GM19239 (cell line): ENCODE results near the gene BPIFA3.

ENCODE experiments used
- DNase-seq: peaks from one replicate; pipeline ENCODE4 v3.0.0; 2011; ENCODE audit warnings: low spot score; ENCODE audit not compliant: insufficient read length
- FAIRE-seq: peaks from 2 replicates; lab custom pipeline; 2011; peaks lifted over from hg19 to GRCh38; lab: Jason Lieb, UNC

The BPIFA3 gene

GRCh38 chr20:33255005-33255404 lies 37.9 kb downstream of the BPIFA3 start:
- no peak for FAIRE-seq
- DNase-seq = no peak

GRCh38 chr20:33257237-33257636 lies 40.1 kb downstream of the BPIFA3 start:
- no peak for DNase-seq
- FAIRE-seq = no peak

DNA sequence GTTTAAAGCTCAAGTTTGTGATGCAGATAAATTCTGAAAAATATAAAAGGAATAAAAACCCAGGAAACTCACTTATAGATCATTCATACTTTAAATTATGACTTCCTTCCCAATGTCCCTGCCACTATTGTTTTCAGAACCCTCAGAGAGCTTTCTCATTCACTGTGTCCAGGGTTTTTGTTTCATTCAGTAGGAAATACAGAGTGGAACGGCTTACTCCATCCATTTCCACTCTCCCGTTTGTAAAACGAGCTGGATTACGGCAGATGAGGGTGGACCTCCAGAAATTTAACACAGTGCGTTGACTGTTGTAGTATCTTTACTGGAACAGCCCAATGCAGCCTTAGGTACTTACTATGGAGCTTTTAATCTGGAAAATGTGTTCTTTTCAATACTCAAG lies 42.2 kb downstream of the BPIFA3 start:
- FAIRE-seq (no peak), DNase-seq (no peak)

GRCh38 chr20:33261465-33261864 lies 44.3 kb downstream of the BPIFA3 start:
- no peak for FAIRE-seq
- no peak for DNase-seq

GRCh38 chr20:33262658-33263065 lies 45.5 kb downstream of the BPIFA3 start:
- FAIRE-seq (no peak), DNase-seq (no peak)

DNA sequence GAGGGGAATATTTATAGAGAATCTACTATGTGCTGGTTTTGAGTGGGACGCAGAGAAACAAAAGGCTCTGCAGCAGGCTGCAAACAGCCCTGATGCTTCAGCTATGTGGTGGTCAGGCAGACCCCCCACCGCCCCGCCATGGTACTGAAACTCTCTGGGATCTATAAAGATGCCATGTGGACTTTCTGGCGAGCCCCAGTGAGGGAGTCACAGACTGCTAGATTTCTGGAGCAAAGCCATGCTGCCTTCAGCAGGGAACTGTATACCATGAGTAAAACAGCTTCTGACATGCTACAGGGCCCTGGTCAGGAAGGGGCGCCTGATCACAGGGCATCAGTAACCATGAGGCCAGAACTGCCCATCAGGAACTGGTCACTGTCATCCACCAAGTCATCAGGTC lies 46.6 kb downstream of the BPIFA3 start:
- DNase-seq = no peak
- FAIRE-seq = no peak

GRCh38 chr20:33267701-33268100 lies 50.5 kb downstream of the BPIFA3 start:
- no peak for DNase-seq

DNA sequence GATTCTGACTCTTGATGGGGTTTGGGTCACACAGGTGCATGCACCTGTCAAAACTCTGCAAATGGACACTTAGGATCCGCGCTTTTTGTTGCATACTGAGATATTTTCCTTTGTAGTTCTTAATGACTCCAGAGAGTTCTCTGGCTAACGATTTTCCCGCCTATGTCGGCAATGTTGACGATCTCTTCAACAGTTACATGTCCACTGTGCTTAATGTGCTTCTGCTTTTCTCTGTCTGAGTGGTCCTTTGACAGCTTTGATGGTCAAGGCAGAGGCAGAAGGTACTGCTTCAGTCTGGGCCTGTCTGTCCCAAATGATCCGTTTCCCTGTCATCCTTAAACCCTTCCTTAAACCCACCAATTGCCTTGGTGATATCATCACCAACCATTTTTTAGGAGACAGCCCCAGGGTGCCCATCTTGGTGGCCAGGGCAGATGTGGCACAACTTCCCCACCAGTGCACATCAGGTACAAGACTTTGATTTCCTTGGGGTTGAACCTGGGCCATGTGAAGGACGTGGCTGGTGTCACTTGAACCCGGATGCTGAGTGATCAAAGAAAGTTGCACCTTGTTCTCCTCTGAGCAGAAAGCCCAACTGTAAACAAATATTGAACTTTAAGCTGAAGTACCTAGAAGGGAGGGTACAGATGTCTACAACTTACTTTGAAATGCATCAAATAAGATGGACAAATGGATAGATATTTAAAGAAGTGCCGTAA lies 55.2 kb downstream of the BPIFA3 start:
- DNase-seq (no peak), FAIRE-seq (no peak)

More at GRCh38 chr20:33267701-33268100, 50.5 kb downstream of the BPIFA3 start:
- no peak for FAIRE-seq

- FAIRE-seq = no peak
- no peak for DNase-seq
Observed at GRCh38 chr20:33273117-33273851, 56.1 kb downstream of the BPIFA3 start.

- DNase-seq (no peak), FAIRE-seq (no peak)
Observed at GRCh38 chr20:33275215-33275614, 58.1 kb downstream of the BPIFA3 start.

DNA sequence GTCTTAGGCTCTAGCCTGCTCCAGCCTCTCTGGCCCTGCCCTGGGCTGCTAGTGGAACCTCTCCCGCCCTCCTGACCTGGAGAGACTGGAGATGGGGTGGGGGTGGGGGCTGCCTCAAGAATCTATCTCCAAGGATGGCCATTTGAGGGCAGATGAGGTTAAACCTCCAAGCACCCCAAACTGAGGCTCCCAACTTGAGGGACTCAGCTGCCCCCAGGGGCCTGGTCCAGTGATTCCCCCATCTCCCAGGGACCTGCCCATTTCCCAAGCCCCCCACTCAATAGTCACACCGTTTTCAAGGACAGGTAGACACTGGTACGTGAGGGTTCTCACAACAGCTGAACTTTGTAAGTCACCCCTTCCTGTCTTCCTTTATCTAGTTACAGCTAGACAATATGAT lies 58.7 kb downstream of the BPIFA3 start:
- FAIRE-seq (no peak), DNase-seq (no peak)

- FAIRE-seq (no peak), DNase-seq (no peak)
Observed at GRCh38 chr20:33276303-33277113, 59.4 kb downstream of the BPIFA3 start.
